Spleen (tissue), 7 donors: Measurements from ENCODE around the gene PTPN14.

ENCODE experiments used
- POLR2AphosphoS5 ChIP-seq, 3 donors: sonication (generic); formaldehyde crosslinking; IDR thresholded peaks; one replicate each; pipeline ENCODE4 v1.5.1; 2017; ENCODE audit warnings: antibody characterized with exemption in 3 of 3
- TF ChIP-seq, protein P1 (sequence below), 11 experiments: fragments of 200-600 bp in 7 of 11; fragments of 450-650 bp in 4 of 11; sonication (generic) in 4 of 11; IDR thresholded peaks in 8 of 11; conservative IDR thresholded peaks in 3 of 11; 1 replicate in 7 of 11; 2 replicates in 4 of 11; pipeline versions ENCODE4 v1.4.0 to v1.8.0; 2016 to 2021; ENCODE audit warnings: antibody characterized with exemption in 11 of 11, inconsistent platforms in 4 of 11, mild to moderate bottlenecking in 1 of 11
- donor health status: DM: no; HTN: no; CAD: no; lungs with moderate emphysema.
- donor health status: DM: no; HTN: no; CAD: no.
- donor health status: DM: no; HTN: no; CAD: no.

DNA sequence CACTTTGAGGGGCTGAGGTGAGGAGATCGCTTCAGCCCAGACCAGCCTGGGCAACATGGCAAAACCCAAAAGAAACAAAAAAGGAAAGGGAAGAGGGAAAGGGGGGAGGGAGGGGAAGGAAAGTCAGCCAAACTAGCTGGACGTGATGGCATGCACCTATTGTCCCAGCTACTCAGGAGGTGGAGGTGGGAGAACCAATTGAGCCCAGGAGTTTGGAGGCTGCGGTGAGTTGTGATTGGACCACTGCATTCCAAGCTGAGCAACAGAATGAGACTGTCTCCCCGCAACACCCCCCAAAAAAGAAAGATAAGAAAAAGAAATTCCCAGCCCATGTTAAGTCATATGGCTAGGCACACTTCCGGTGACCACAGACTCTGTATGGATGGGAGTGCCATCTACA is 128.4 kb downstream of the PTPN14 start:
- TF ChIP-seq POLR2AphosphoS5 (IDR thresholded peaks at IDR 0.05) = no peak
- TF ChIP-seq, protein P1, sequence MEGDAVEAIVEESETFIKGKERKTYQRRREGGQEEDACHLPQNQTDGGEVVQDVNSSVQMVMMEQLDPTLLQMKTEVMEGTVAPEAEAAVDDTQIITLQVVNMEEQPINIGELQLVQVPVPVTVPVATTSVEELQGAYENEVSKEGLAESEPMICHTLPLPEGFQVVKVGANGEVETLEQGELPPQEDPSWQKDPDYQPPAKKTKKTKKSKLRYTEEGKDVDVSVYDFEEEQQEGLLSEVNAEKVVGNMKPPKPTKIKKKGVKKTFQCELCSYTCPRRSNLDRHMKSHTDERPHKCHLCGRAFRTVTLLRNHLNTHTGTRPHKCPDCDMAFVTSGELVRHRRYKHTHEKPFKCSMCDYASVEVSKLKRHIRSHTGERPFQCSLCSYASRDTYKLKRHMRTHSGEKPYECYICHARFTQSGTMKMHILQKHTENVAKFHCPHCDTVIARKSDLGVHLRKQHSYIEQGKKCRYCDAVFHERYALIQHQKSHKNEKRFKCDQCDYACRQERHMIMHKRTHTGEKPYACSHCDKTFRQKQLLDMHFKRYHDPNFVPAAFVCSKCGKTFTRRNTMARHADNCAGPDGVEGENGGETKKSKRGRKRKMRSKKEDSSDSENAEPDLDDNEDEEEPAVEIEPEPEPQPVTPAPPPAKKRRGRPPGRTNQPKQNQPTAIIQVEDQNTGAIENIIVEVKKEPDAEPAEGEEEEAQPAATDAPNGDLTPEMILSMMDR (IDR thresholded peaks at IDR 0.05 in 8 of 11, conservative IDR thresholded peaks at IDR 0.05 in 3 of 11) = no peak
